KMS-11 (cell line): Measurements from ENCODE around the gene ZNF750.

ENCODE experiments used
- H2AFZ ChIP-seq: fragments of 200-600 bp; sonication (generic); 2 replicates; pipeline ENCODE4 v1.6.1; 2016; ENCODE audit warnings: antibody characterized with exemption, mixed run types, low read depth
- H3K27ac ChIP-seq: fragments of 200-600 bp; sonication (generic); 2 replicates; pipeline ENCODE4 v1.6.1; 2016; ENCODE audit warnings: mild to moderate bottlenecking, mixed run types
- H3K27me3 ChIP-seq: fragments of 200-600 bp; sonication (generic); 2 replicates; pipeline ENCODE4 v1.6.1; 2017; ENCODE audit warnings: mild to moderate bottlenecking, low read depth, mixed run types, moderate library complexity; ENCODE audit not compliant: insufficient read depth
- H3K36me3 ChIP-seq: fragments of 200-600 bp; sonication (generic); 2 replicates; pipeline ENCODE4 v1.6.1; 2017; ENCODE audit warnings: mild to moderate bottlenecking, mixed run types; ENCODE audit not compliant: insufficient read depth
- H3K4me1 ChIP-seq: fragments of 200-600 bp; sonication (generic); 2 replicates; pipeline ENCODE4 v1.6.1; 2016; ENCODE audit warnings: mild to moderate bottlenecking, low read depth, mixed run types; ENCODE audit not compliant: poor library complexity, severe bottlenecking
- H3K4me2 ChIP-seq: fragments of 200-600 bp; sonication (generic); 2 replicates; pipeline ENCODE4 v1.7.0; 2016; ENCODE audit warnings: mild to moderate bottlenecking, mixed run types
- H3K4me3 ChIP-seq: fragments of 200-600 bp; sonication (generic); IDR thresholded peaks from 2 replicates; pipeline ENCODE4 v1.6.1; 2017; ENCODE audit warnings: low read depth, low read length, mixed read lengths; ENCODE audit not compliant: insufficient read depth
- H3K79me2 ChIP-seq: fragments of 200-600 bp; sonication (generic); 2 replicates; pipeline ENCODE4 v1.6.1; 2016; ENCODE audit warnings: low read depth, mixed run types; ENCODE audit not compliant: insufficient read depth
- H3K9ac ChIP-seq: fragments of 200-600 bp; sonication (generic); 2 replicates; pipeline ENCODE4 v1.6.1; 2016; ENCODE audit warnings: mild to moderate bottlenecking, mixed run types
- H4K20me1 ChIP-seq: fragments of 200-600 bp; sonication (generic); 2 replicates; pipeline ENCODE4 v1.6.1; 2016; ENCODE audit warnings: mild to moderate bottlenecking, mixed run types; ENCODE audit not compliant: insufficient read depth
- TF ChIP-seq, protein P1 (sequence below): fragments of 200-600 bp; sonication (generic); conservative IDR thresholded peaks from 2 replicates; pipeline ENCODE4 v1.6.1; 2017; ENCODE audit warnings: low read depth, mild to moderate bottlenecking, antibody characterized with exemption, low read length, moderate library complexity, mixed read lengths

ZNF750 gene

GRCh38 chr17:82816358-82816757 lies 23.5 kb downstream of the ZNF750 start:
- no peak overlapping the region for H3K4me3 ChIP-seq
- H3K36me3 ChIP-seq: peaks cover 3% of the 10 kb centered on the region; the same call in 1 of the 2 replicates
- no peaks in the 10 kb centered on the region for H3K27me3 ChIP-seq
- no peaks in the 10 kb centered on the region for H4K20me1 ChIP-seq
- H2AFZ ChIP-seq: no peak overlapping the region
- no peak overlapping the region for H3K27ac ChIP-seq
- no peak overlapping the region for H3K4me2 ChIP-seq
- H3K79me2 ChIP-seq: no peaks in the 10 kb centered on the region
- TF ChIP-seq, protein P1, sequence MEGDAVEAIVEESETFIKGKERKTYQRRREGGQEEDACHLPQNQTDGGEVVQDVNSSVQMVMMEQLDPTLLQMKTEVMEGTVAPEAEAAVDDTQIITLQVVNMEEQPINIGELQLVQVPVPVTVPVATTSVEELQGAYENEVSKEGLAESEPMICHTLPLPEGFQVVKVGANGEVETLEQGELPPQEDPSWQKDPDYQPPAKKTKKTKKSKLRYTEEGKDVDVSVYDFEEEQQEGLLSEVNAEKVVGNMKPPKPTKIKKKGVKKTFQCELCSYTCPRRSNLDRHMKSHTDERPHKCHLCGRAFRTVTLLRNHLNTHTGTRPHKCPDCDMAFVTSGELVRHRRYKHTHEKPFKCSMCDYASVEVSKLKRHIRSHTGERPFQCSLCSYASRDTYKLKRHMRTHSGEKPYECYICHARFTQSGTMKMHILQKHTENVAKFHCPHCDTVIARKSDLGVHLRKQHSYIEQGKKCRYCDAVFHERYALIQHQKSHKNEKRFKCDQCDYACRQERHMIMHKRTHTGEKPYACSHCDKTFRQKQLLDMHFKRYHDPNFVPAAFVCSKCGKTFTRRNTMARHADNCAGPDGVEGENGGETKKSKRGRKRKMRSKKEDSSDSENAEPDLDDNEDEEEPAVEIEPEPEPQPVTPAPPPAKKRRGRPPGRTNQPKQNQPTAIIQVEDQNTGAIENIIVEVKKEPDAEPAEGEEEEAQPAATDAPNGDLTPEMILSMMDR: no peak
- H3K4me1 ChIP-seq: no peaks in the 10 kb centered on the region
- H3K9ac ChIP-seq: no peak overlapping the region

DNA sequence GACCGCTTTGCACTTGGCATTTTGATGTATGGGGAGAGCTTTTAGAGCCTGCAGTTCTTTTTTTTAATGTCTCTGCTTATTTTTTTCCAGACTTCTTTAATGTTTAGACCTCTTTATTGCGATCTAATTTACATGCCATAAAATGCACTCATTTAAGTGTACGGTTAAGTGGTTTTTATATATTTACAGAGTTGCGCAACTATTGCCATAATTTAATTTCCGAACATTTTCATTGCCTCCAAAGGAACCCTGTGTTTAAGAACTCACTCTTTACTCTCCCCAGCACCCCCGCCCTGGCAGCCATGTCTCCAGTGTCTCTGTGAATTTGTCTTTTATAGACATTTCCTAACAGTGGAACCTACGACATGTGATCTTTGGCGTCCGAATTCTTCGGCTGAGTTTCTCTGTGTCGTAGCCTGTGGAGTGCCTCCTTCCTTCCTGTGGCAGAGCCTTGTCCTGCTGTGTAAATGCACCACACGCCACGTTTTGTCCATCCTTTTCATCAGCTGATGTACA lies 24.0 kb downstream of the ZNF750 start:
- Histone ChIP-seq H3K36me3 (peaks cover 3% of the 10 kb centered on the region; the same call in 1 of the 2 replicates), H2AFZ (no peak overlapping the region), H3K4me3 (no peak overlapping the region), H3K79me2 (no peaks in the 10 kb centered on the region), H4K20me1 (no peaks in the 10 kb centered on the region), H3K27me3 (no peaks in the 10 kb centered on the region), H3K9ac (no peak overlapping the region), H3K4me2 (no peak overlapping the region), H3K27ac (no peak overlapping the region), H3K4me1 (no peaks in the 10 kb centered on the region)
- TF ChIP-seq, protein P1: no peak

DNA sequence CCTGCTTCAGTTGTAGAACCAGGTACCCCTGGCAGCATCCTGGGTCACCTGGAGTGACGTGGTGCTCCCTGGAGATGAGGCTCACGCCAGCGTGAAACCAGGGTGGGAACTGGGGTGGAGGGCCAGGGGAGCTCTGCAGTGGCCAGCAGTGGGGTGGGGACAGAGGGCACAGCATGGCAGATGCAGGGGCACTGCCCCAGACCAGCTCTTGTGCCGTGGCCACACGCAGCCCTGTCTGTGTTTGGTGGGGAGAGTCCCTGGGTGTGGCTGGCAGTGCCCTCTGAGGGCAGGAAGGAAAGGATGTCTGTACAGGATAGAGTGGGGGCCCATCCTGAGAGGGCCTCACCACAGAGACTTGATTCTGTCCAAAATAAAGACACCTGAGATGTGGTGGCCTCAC lies 24.5 kb downstream of the ZNF750 start:
- H3K27me3 ChIP-seq: no peaks in the 10 kb centered on the region
- H3K9ac ChIP-seq: no peak overlapping the region
- H2AFZ ChIP-seq: no peak overlapping the region
- no peak overlapping the region for H3K4me2 ChIP-seq
- peaks cover 3% of the 10 kb centered on the region; the same call in 1 of the 2 replicates for H3K36me3 ChIP-seq
- TF ChIP-seq, protein P1: no peak
- H3K4me3 ChIP-seq: no peak overlapping the region
- H3K4me1 ChIP-seq: no peaks in the 10 kb centered on the region
- H3K27ac ChIP-seq: no peak overlapping the region
- no peaks in the 10 kb centered on the region for H4K20me1 ChIP-seq
- no peaks in the 10 kb centered on the region for H3K79me2 ChIP-seq

- Histone ChIP-seq H3K9ac (no peak overlapping the region), H3K79me2 (no peaks in the 10 kb centered on the region), H3K4me1 (no peaks in the 10 kb centered on the region), H3K4me2 (no peak overlapping the region), H2AFZ (no peak overlapping the region), H3K27me3 (no peaks in the 10 kb centered on the region), H3K4me3 (no peak overlapping the region), H3K36me3 (peaks cover 3% of the 10 kb centered on the region; the same call in 1 of the 2 replicates), H4K20me1 (no peaks in the 10 kb centered on the region), H3K27ac (no peak overlapping the region)
- TF ChIP-seq, protein P1: no peak
Measured at GRCh38 chr17:82814834-82815233, 25.0 kb downstream of the ZNF750 start.
